Astrocyte (in vitro differentiated cells and primary cell): ENCODE measurements around the gene HOMER1. TPM values are rescaled to one million over a fixed set of nuclear protein-coding genes. Genes with fewer than 3 reads are reported as not detected.
"Not testable (repeated sequence)": the region's sequence is repeated elsewhere in the genome, so short reads cannot be mapped to it uniquely, and the experiment has no call there.

Experiments used
- DNase-seq: peaks from one replicate; pipeline ENCODE4 v3.0.0-alpha.2; 2010; ENCODE audit warnings: low read depth
- FAIRE-seq: peaks from 2 replicates; lab custom pipeline; 2011; peaks lifted over from hg19 to GRCh38; lab: Jason Lieb, UNC
- H2AFZ ChIP-seq: 2 replicates; pipeline ENCODE4 v1.6.0; 2012; ENCODE audit warnings: low read depth, low read length, inconsistent platforms
- H3K27ac ChIP-seq: 2 replicates; pipeline ENCODE4 v1.5.1; 2011; ENCODE audit warnings: low read depth, low read length, inconsistent platforms
- H3K27me3 ChIP-seq: 2 replicates; pipeline ENCODE4 v1.6.0; 2011; ENCODE audit warnings: low read length, inconsistent platforms; ENCODE audit not compliant: insufficient read depth
- H3K36me3 ChIP-seq: 2 replicates; pipeline ENCODE4 v1.5.1; 2011; ENCODE audit warnings: low read length, inconsistent platforms; ENCODE audit not compliant: insufficient read depth
- H3K4me1 ChIP-seq: 2 replicates; pipeline ENCODE4 v1.5.1; 2011; ENCODE audit warnings: low read length, inconsistent platforms; ENCODE audit not compliant: insufficient read depth
- H3K4me2 ChIP-seq: 2 replicates; pipeline ENCODE4 v1.6.0; 2012; ENCODE audit warnings: low read length, inconsistent platforms
- H3K4me3 ChIP-seq: 2 replicates; pipeline ENCODE4 v1.5.1; 2011; ENCODE audit warnings: low read depth, mild to moderate bottlenecking, low read length, inconsistent platforms; ENCODE audit not compliant: insufficient read depth
- H3K79me2 ChIP-seq: 2 replicates; pipeline ENCODE4 v1.6.0; 2012; ENCODE audit warnings: mild to moderate bottlenecking, low read length, inconsistent platforms; ENCODE audit not compliant: insufficient read depth
- H3K9ac ChIP-seq: 2 replicates; pipeline ENCODE4 v1.6.0; 2012; ENCODE audit warnings: mild to moderate bottlenecking, low read length, inconsistent platforms
- H3K9me3 ChIP-seq: 2 replicates; pipeline ENCODE4 v1.5.1; 2012; ENCODE audit warnings: low read depth, mild to moderate bottlenecking, low read length, inconsistent platforms; ENCODE audit not compliant: insufficient read depth
- H4K20me1 ChIP-seq: 2 replicates; pipeline ENCODE4 v1.6.0; 2012; ENCODE audit warnings: low read length, inconsistent platforms; ENCODE audit not compliant: insufficient read depth
- H3K27ac Mint-ChIP-seq: one replicate; pipeline ENCODE4 v1.8.0; 2021; ENCODE audit warnings: mild to moderate bottlenecking, mixed read lengths; ENCODE audit not compliant: unreplicated experiment
- H3K27me3 Mint-ChIP-seq: one replicate; pipeline ENCODE4 v1.8.0; 2021; ENCODE audit warnings: low read depth, mixed read lengths; ENCODE audit not compliant: unreplicated experiment
- H3K36me3 Mint-ChIP-seq: one replicate; pipeline ENCODE4 v1.8.0; 2021; ENCODE audit warnings: low read depth, mixed read lengths; ENCODE audit not compliant: unreplicated experiment
- H3K4me1 Mint-ChIP-seq: one replicate; pipeline ENCODE4 v1.8.0; 2021; ENCODE audit warnings: low read depth, mixed read lengths; ENCODE audit not compliant: unreplicated experiment
- H3K4me3 Mint-ChIP-seq: one replicate; pipeline ENCODE4 v1.8.0; 2021; ENCODE audit warnings: mild to moderate bottlenecking, moderate library complexity, mixed read lengths; ENCODE audit not compliant: unreplicated experiment
- H3K9me3 Mint-ChIP-seq: one replicate; pipeline ENCODE4 v1.8.0; 2021; ENCODE audit warnings: mild to moderate bottlenecking, mixed read lengths; ENCODE audit not compliant: unreplicated experiment
- CTCF ChIP-seq: IDR thresholded peaks from 2 replicates; pipeline ENCODE4 v1.5.1; 2011; ENCODE audit warnings: low read depth, mild to moderate bottlenecking, inconsistent platforms, low read length, moderate library complexity; ENCODE audit not compliant: insufficient read depth
- EZH2 ChIP-seq: IDR thresholded peaks from 2 replicates; pipeline ENCODE4 v1.6.1; 2012; ENCODE audit warnings: mild to moderate bottlenecking, low read length, inconsistent platforms; ENCODE audit not compliant: insufficient read depth
- total RNA-seq: library from RNA; stranded (reverse); gene quantifications from 2 replicates; pipeline ENCODE4 v1.2.1, GENCODE V29; 2021

HOMER1 gene
- total RNA-seq, 1 donor from 2014 or later = 26.9 TPM

GRCh38 chr5:79516986-79517385, 3.1 kb upstream of the HOMER1 start:
- Mint-ChIP-seq H3K4me3 (no peak overlapping the region), H3K36me3 (no peaks in the 10 kb centered on the region), H3K27ac (no peak overlapping the region), H3K4me1 (peaks cover 2% of the 10 kb centered on the region), H3K27me3 (no peaks in the 10 kb centered on the region), H3K9me3 (no peaks in the 10 kb centered on the region)
- H3K9ac ChIP-seq = no peak overlapping the region
- no peak for TF ChIP-seq EZH2
- TF ChIP-seq CTCF = no peak
- no peaks in the 10 kb centered on the region for H3K9me3 ChIP-seq
- DNase-seq (no peak), FAIRE-seq (no peak)
- no peaks in the 10 kb centered on the region for H3K27me3 ChIP-seq
- H3K4me3 ChIP-seq = no peak overlapping the region
- H3K79me2 ChIP-seq = peaks cover 10% of the 10 kb centered on the region
- H3K4me1 ChIP-seq = peaks cover 9% of the 10 kb centered on the region
- no peak overlapping the region for H3K27ac ChIP-seq
- no peaks in the 10 kb centered on the region for H3K36me3 ChIP-seq
- no peak overlapping the region for H2AFZ ChIP-seq
- H4K20me1 ChIP-seq = peaks cover 11% of the 10 kb centered on the region
- H3K4me2 ChIP-seq = no peak overlapping the region

- H3K4me3 ChIP-seq, DNase-seq, H3K4me2 ChIP-seq, FAIRE-seq, H3K27me3 ChIP-seq, H3K9me3 Mint-ChIP-seq, H3K36me3 ChIP-seq, H3K27ac ChIP-seq, H3K9me3 ChIP-seq, H3K9ac ChIP-seq, H3K36me3 Mint-ChIP-seq, H2AFZ ChIP-seq, H3K4me3 Mint-ChIP-seq, H3K27me3 Mint-ChIP-seq, H3K4me1 Mint-ChIP-seq, H3K27ac Mint-ChIP-seq: not testable (repeated sequence)
- Histone ChIP-seq H3K4me1 (peaks cover 12% of the 10 kb centered on the region), H4K20me1 (peaks cover 18% of the 10 kb centered on the region), H3K79me2 (peaks cover 16% of the 10 kb centered on the region)
Measured at GRCh38 chr5:79516331-79516730, 2.4 kb upstream of the HOMER1 start.

GRCh38 chr5:79514391-79515105, 614 bp upstream of the HOMER1 start:
- peak overlapping the region; percentile 90 for H3K9ac ChIP-seq
- no peaks in the 10 kb centered on the region for H3K27me3 ChIP-seq
- peaks cover 15% of the 10 kb centered on the region for H3K4me1 Mint-ChIP-seq
- peak overlapping the region; percentile 95 for H3K4me3 Mint-ChIP-seq
- H3K4me3 ChIP-seq = peak overlapping the region; percentile 86
- peak overlapping the region; percentile 98 for H3K4me2 ChIP-seq
- H2AFZ ChIP-seq = peak overlapping the region; percentile 88
- peaks cover 12% of the 10 kb centered on the region for H3K4me1 ChIP-seq
- no peaks in the 10 kb centered on the region for H3K27me3 Mint-ChIP-seq
- FAIRE-seq (no peak), DNase-seq (peak; percentile 95)
- no peaks in the 10 kb centered on the region for H3K36me3 Mint-ChIP-seq
- peak overlapping the region; percentile 87 for H3K27ac ChIP-seq
- no peaks in the 10 kb centered on the region for H3K9me3 ChIP-seq
- H3K27ac Mint-ChIP-seq = peak overlapping the region; percentile 99
- no peaks in the 10 kb centered on the region for H3K36me3 ChIP-seq
- peaks cover 34% of the 10 kb centered on the region for H4K20me1 ChIP-seq
- no peaks in the 10 kb centered on the region for H3K9me3 Mint-ChIP-seq
- H3K79me2 ChIP-seq = peaks cover 27% of the 10 kb centered on the region
- TF ChIP-seq EZH2 = no peak
- no peak for TF ChIP-seq CTCF
